NCI-H2107 treated with DMSO at 0.1 percent for 48 hours (cell line): ENCODE measurements around the gene NKX3-2.

ENCODE experiments used
- DNase-seq: peaks from one replicate; lab custom pipeline; 2025; ENCODE audit not compliant: unreplicated experiment; lab: John Stamatoyannopoulos, UW

The NKX3-2 gene

DNA sequence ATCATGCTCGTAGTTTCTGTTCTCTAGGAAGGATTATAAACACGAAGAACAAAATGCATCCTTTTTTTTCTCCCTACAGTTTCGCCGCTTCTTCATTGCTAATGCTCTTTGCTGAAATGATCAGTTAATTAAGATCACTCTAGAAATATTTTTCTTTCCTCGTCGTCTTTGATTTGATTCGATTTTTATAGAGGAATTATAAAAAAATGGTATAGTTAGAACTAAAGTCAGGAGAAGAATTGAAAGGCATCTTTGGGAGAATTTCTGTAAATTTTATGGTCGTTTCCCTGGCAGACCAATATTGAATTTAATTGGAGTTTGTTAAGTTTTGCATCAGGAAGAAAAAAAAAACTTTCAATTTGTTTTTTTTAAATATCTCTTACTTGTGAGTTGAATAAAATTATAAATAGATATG, 1.1 kb upstream of the NKX3-2 start:
- no peak for DNase-seq

DNA sequence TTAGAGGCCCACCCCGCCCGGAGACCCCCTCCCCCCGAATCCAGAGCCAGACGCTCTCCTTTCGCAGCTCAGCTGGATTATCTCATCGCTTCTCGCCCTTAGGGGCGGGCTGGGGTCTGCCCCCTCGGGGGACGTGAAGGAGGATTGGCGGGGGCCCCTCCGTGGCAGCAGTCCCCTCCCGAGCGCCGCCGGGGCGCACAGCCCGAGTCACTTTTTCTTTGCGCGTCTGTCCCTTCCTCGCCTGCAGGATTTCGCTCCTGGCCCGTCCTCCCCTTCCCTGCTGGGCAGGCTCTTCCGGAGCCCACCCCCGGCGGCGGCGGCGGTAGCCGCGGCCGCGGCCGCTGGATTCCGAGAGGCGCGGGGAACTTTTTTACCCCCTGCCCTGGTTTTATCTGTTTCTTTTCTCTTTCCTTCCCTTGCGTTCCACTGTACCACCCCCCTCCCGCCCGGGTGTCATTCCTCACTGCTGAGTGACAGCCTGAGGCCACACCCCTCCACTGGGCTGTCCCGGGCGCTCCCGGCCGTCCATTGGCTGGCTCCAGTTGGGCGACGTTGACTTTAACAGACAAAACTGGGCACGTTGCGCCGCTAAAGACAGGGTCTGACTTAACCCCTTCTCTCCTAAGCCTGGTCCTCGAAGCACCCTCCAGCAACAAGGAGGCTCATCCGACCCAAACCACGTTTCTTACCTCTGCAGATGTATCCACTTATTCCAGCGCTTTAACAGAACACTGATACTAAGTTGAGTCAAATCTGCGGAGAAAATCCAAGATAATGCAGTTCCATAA, 492 bp upstream of the NKX3-2 start:
- no peak for DNase-seq

DNA sequence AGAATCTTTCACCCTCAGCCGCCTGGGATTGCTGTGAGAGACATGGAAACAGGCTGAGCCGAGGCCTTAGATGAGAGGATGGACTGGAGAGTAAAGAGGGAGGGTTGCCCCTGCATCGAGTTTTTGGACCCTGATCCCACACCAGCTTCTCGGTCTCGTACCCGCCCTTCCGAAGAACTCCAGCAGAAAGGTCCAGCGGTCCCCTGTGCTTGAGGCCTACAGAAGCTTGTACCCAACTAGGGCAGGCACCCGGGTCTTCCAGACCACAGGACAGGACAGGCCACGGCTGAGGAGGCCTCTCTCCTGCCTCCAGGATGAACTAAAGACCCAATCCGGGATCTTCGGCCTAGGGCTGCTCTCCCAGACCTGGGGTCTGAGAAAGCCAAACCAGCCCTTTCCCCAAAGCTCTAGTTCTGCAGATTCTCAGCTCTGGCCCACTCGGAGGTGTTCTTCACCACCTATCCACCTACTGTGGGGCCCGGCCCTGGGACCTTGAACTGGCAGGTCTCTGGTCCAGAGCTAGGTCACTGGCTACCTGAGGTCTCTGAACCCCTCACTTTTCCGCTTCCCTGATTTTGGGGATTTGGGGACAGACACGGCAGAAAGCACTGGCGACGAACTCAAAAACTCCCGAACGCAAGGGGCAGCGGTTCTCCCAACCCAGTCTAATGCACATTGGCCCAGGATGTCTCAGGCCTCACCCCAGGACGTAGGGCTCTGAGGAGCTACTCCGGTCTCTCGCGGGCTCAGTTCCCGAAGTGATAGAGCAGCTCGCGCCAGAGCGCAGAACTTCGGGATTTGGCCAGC, 1.1 kb downstream of the NKX3-2 start:
- DNase-seq, result no peak

DNA sequence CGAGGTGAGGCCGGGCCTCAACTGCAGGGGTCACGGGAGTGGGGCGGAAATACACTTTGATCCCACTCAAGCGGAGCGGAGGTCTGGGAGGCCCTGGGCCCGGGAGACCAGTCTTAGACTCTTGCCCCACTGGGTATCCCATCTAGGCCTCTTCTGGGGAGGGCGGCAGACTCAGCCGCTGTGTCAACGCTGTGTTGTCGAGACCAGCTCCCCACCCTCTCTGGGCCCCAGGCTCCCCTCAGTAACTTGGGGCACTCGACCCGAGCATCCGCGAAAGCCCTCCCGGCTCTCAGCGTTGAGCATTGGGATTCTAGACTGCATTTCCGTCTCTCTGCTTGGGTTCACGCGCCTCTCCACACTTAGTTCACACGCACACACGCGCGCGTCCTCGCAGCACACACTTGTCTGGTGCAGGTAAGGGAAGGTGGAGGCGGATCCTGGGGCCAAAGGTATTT, 1.7 kb downstream of the NKX3-2 start:
- DNase-seq, result no peak

DNA sequence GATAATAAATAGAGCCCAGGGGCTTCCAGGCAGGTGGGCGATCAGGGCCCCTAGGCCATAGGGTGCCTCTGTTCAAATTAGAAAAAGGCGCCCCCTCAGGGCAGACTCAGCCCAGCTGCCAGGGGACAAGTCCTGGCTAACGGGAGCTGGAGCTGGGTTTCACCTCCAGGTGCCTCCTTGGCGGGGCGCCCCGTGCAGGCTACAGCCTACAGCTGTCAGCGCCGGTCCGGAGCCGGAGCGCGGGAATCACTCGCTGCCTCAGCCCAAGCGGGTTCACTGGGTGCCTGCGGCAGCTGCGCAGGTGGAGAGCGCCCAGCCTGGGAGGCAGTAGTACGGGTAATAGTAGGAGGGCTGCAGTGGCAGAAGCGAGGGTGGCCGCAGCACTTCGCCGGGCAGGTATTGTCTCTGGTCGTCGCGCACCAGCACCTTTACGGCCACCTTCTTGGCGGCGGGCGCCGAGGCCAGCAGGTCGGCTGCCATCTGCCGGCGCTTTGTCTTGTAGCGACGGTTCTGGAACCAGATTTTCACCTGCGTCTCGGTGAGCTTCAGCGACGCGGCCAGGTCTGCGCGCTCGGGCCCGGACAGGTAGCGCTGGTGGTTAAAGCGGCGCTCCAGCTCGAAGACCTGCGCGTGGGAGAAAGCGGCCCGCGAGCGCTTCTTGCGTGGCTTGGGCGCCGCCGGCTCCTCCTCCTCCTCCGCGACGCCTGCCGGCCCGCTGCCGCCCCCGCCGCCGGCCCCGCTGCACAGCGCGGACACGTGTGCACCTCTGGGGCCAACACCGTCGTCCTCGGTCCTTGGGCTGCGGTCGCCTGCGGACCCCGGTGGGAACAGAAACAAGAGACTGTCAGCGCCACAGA, 2.4 kb downstream of the NKX3-2 start:
- DNase-seq, result no peak

DNA sequence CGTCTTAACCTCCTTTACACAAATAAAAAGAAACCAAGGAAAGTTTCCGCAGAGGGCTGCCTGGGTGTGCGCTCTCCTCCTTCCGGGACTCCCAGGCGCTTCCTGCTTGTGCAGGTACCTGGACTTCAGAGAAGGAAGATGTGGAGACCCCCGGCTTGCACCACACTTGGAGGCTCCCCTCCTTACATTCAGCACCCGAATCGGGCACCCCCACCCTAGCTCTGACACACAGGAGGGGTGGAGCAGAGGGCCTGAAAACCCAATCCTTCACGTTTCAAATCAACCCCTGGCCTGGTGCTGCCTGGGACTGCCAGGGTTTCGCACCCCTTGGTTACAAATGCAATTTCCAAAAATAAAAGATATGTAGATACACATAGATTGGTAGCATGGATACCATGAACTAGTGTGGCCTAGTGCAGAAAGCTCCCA, 3.1 kb downstream of the NKX3-2 start:
- no peak for DNase-seq

DNA sequence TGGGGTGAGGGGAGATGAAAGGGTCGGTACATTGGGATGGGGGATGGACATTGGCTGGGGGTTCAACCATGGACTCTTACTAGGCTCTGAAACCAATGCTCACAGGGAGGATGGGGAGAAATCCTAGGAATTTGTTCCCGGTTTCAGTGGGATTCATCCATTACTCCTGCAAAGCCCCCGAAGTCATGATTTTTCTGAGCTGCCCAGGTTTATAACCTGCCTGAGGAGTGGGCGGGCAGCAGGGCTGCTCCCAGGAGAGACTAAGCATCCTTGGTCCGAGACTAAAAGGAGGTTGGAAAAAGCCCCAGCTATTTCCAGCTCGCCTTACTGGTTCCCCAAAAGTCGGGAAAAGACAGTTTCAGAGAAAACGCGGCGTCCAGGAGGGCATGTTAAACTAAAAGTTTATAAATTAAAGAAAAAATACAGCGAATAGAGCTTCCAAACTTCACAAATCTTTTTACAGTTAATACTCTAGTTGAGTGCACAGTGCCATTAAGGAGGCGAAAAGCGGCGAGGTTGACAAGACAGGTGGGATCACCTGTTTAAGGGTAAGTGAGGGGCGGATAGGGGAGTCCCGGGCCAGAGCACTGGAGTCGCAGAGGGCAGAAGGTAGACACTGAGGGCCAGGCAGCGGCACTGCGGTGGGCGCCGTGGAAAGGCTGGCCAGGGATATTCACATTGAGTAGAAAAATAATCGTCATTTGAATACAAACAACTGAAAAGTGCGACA, 3.7 kb downstream of the NKX3-2 start:
- no peak for DNase-seq

DNA sequence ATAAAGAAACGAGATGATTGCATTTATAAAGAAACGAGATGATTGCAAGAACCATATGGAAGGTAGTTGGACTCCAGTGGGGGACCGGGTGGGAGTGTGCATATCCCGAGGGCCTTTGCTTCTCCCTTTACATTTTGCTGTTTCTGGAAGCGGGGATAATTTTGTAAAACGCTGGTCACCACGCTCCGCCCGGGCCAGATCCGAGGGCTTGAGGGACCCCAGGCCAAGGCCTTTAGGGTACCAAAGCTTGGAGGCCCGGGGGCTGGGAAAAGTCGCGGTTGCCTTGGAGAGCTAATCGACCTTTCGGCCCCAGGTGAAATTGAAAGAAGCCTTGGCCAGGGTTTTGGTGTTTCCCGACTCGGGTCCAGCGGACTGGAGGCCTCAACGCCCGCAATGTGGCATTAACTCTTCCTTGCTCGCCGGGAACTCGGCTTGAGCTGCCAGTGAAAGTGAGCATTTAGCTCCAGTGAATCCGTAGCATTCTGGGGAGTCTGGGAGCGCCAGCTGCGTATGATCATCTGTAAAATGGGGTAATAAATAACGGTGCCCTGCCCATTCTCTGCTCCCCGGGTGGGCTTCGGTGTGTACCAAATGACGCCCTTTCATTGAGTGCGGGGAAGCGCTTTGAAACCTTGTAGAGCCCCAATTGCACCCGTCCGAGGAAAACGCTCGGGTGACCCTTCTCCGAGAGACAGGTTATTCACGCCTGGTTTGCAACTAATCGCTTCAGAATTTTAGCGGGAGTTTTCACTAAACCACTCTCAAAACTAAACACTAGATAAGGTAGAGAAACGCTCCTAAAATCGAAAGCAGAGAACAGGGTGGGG, 4.5 kb downstream of the NKX3-2 start:
- DNase-seq, result no peak

DNA sequence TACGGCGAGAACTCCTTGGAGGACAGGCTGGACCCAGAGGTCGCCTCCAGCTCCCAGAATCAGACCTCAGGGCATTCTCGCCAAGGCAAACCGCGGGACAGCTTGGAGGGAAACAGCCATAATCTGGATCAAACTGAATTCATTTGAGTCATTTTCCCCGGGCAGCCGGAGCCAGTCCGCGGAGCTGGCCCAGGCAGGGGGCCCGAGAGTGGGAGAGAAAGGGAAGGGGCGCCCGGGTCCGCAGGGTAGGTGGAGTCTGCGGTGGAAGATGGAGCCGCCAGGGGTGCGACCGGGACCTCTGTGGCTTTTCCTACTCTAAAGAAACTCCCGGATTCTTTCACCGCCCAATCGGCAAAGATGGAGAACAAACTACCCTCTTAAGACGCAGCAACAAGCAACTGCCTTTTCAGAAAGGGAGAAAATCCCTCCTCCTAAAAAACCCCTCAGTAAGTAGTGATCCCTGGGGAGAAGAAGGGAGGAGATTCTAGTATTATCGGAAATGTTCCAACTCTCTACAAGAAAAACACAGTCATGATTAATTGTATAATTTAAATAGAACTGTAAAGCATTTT, 5.2 kb downstream of the NKX3-2 start:
- no peak for DNase-seq

DNA sequence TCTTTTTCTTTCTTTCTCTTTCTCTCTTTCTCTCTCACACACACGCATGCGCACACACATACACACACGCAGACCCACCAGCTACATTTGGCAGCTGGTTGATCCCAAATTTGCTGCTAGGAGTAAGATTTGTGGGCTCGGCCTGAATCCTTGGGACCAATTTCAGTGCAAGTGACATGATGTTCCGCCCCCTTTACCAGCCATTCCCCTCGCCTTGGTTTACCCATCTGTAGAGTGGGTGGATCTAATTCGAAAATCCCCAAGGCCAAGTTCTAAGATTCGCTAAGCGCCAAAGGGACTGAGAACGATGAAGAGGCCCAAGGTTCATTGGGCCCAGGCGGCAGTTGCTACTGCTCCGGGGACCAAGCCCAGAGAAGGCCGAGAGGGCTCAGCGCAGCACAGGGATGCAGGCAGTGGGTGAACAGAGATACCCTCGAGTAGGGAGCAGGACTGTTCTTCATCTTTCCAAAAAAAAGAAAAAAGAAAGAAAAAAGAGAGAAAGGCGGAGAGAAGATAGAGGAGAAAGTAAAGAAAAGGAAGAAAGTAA, 5.8 kb downstream of the NKX3-2 start:
- no peak for DNase-seq

DNA sequence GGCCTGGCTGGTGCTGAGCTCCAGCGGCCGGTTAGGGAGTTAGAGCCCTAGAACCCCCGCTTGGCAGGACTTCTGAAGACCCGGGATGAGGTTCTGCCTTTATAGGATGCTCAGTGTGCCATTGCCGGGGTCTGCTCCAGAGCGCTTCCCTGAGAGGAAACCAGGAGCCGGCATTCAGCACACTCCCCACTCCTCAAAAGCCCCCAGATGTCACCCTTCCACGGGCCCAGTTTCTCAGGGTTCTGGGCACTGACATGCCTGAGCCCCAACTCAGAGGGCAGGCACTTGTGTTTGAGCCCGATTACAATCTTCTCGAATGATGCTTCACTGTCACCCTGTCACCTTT, 6.5 kb downstream of the NKX3-2 start:
- DNase-seq, result no peak

DNA sequence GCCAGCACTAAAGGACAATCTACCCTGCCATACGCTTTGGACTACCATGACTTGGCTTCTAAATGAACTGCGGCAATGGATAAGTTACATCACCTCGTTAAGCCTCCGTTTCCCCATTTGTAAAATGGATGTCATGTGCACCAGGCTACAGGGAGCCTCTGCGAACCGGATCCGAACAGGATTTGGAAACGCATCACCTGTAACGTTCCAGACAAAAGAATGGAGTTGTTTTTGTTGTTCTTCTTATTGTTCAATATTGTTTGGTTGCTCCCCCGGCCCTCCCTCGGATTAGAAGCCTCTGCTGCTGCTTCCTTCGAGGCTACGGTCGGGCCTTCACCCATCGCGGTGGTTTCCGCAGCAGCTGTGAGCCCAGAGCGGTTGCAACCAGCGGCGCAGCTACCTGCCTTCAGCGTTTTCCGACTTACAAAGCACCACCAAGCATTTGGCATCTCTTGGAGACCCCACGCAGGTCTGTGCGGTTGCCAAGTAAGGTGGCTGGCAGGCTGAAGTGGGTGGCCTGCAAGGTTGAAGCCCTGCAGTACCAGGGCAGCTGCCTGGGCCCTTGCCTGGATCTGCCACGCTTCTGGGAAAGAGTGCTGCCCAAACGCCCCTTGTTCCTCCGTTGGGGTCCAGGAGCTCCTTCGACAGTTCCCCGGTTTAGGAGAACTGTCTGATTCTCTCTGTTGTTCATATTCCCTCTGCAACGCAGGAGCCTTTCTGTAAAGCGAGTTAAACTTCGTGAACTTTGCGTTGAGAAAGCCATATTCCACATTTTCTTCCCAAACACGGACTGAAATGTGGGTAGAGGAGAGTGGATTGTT, 7.1 kb downstream of the NKX3-2 start:
- DNase-seq, result no peak

DNA sequence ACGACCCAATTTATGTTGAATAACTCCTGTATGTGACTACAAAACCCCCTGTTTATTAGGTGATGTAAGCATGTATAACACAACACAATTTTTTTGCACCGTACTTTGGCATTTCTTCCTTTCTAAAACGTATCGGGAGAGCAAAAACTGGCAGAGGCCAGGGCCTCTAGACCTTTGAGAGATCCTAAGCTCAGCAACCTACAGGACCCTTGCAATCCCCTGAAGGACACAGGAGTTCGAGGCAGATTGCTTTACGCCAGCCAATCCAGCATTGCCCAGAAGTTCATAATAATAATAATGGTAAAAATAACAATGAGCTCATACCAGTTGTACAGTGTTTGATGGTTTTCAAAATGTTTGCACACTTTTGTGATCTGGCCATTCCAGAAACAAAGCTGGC, 7.7 kb downstream of the NKX3-2 start:
- DNase-seq, result no peak

DNA sequence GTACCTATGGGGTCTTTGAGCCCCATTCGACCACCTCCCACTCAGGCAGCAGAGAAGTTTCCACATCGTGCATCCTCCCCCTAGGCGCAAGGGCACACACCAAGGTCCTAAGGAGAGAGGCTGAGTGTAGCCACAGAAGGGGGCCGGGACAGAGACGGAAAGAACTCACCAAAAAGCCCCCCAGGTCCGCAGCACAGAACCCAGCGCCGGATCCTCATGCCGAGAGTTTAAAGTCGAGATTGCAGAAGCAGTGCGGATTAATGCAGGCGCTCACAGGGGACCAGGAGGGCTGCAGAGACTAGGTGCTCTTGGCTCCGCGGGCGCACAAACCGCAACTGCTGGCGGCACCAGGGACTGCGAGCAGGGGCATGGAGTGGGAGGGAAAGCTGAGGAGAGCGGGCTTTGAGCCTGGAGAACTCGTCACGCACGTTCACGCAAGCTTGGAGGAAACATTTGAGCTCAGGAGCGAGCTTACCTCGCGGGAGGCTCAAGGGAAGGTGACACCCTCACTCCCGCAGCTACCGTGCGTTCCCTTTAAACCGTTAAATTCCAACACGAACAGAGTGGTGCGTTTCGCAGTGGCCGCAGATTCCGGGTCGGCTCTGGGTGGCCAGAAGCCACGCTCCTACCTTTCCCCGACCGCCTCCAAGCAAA, 8.5 kb downstream of the NKX3-2 start:
- no peak for DNase-seq

DNA sequence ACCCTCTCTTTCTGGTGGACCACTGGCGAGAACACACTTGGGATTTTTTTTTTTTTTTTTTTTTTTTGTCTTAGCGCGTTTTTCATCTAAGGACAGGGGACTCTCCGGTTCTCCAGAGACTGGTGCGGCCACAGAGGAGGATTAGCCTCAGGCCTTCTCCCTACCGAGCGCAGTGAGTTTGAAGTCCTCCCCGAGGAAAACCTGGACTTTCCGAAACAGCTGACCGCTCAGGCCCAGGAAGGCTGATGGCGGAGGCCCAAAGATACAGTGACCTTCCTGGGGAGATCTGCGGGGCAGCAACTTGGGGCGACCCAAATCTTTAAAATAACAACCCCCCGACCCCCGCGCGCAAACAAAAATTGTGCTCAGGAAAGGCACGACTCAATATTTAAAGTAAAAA, 9.2 kb downstream of the NKX3-2 start:
- no peak for DNase-seq

DNA sequence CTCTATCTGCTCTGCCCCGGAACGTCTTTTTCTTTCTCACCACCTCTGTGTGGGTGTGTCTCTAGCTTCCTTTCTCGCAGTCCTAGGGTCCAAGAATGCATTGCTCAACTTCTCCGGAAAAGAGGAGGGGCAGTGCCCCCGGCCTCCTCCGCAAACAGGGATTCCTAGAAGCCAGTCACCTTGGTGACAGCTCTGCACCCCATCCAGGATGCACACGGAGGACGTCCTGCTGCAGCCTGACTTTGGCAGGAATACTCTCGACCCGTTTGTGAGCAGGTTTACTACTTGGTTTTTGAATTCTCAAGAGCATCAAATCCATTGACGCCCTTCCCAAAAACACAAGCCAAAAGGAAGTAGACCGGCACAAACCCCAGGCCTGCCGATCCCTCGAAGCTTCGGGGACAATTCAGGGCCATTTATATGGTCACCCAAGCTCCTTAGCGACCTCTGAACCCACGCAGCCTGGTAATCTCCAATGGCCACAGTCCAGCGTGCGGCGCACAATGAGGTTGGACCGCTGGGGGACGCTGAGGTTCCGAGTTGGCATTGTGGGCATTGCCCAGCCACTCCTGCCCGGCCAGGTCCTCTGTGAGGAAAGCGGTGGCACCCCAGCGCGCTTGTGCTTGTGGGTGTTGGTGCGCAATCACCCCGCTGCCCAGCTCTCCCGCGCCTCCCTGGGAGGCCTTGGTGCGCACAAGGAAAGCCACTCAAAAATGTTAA, 9.8 kb downstream of the NKX3-2 start:
- no peak for DNase-seq

DNA sequence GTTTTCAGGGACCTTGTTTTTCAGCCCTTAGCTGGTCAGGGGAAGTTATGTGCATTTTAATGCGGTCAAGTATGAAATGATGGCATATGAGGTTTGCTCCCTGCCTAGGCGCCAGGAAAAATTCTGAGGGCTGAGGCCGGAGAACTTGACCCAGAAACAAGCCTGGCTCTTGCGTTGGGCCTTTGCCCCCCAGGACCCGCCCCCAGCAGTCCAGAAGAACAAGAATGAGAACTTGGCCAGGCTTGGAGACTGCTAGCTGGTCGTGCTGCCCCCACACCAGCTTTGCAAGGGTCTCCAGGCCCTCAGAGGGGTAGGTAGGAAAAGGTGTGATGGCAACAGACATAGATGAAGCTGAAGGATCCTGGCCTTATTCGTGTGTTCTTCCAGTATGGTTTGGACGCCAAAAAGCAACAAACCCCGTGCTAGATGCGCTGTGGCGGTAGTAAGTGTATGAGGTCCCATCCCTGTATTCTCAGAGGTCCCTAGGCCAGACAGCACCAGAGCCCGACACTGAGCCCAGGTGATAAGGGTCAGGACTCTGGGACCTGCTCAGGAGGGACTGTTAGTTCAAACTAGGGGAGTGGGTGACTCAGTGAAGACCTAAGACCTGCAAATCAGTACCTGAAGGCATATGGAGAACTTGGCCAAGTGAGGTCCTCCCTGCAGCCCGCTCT, 10.5 kb downstream of the NKX3-2 start:
- no peak for DNase-seq
